Endothelial cell (in vitro differentiated cells): ENCODE results near the gene LPCAT1. TPM values are rescaled to one million over a fixed set of nuclear protein-coding genes. Genes with fewer than 3 reads are reported as not detected.

Experiments
- DNase-seq: peaks from one replicate; pipeline ENCODE4 v3.0.0; 2021; ENCODE audit warnings: low spot score
- H3K27ac Mint-ChIP-seq: one replicate; pipeline ENCODE4 v1.8.0; 2021; ENCODE audit warnings: mixed read lengths, inconsistent platforms; ENCODE audit not compliant: unreplicated experiment
- H3K27me3 Mint-ChIP-seq: one replicate; pipeline ENCODE4 v1.8.0; 2021; ENCODE audit warnings: mild to moderate bottlenecking, moderate library complexity, mixed read lengths, inconsistent platforms; ENCODE audit not compliant: unreplicated experiment
- H3K36me3 Mint-ChIP-seq: one replicate; pipeline ENCODE4 v1.8.0; 2021; ENCODE audit warnings: mild to moderate bottlenecking, low read depth, mixed read lengths, inconsistent platforms; ENCODE audit not compliant: unreplicated experiment
- H3K4me1 Mint-ChIP-seq: one replicate; pipeline ENCODE4 v1.8.0; 2021; ENCODE audit warnings: mild to moderate bottlenecking, mixed read lengths, inconsistent platforms; ENCODE audit not compliant: unreplicated experiment
- H3K4me3 Mint-ChIP-seq: one replicate; pipeline ENCODE4 v1.8.0; 2021; ENCODE audit warnings: mild to moderate bottlenecking, mixed read lengths, inconsistent platforms; ENCODE audit not compliant: unreplicated experiment
- H3K9me3 Mint-ChIP-seq: one replicate; pipeline ENCODE4 v1.8.0; 2021; ENCODE audit warnings: mixed read lengths, inconsistent platforms; ENCODE audit not compliant: unreplicated experiment
- CTCF ChIP-seq: fragments of 200-600 bp; sonication (generic); IDR thresholded peaks from one replicate; pipeline ENCODE4 v1.5.0; 2021; ENCODE audit warnings: antibody characterized with exemption; ENCODE audit not compliant: unreplicated experiment
- total RNA-seq: library from RNA; stranded (reverse); fragmentation: NEBNext Ultra II Directional; extraction: Animal tissue kit (Norgen Biotek cat#: 25700); gene quantifications from one replicate; pipeline ENCODE4 v1.2.1, GENCODE V29; 2021; ENCODE audit not compliant: unreplicated experiment

LPCAT1 gene
- total RNA-seq, 1 donor from 2014 or later = 81.3 TPM

- Mint-ChIP-seq H3K9me3 (no peaks in the 10 kb centered on the region), H3K27me3 (peaks cover 9% of the 10 kb centered on the region), H3K36me3 (peaks cover 17% of the 10 kb centered on the region), H3K4me1 (peaks cover 7% of the 10 kb centered on the region), H3K27ac (peak overlapping the region; percentile 48), H3K4me3 (no peak overlapping the region)
- TF ChIP-seq CTCF = no peak
- DNase-seq = no peak
These were observed 15.7 kb downstream of the LPCAT1 start for GRCh38 chr5:1507961-1508658.

- peaks cover 7% of the 10 kb centered on the region for H3K4me1 Mint-ChIP-seq
- TF ChIP-seq CTCF = no peak
- H3K4me3 Mint-ChIP-seq = no peak overlapping the region
- no peaks in the 10 kb centered on the region for H3K9me3 Mint-ChIP-seq
- peak overlapping the region; percentile 48 for H3K27ac Mint-ChIP-seq
- H3K27me3 Mint-ChIP-seq = peaks cover 9% of the 10 kb centered on the region
- no peak for DNase-seq
- peaks cover 17% of the 10 kb centered on the region for H3K36me3 Mint-ChIP-seq
These were observed 16.3 kb downstream of the LPCAT1 start for GRCh38 chr5:1507457-1507856.

GRCh38 chr5:1507014-1507375, 16.8 kb downstream of the LPCAT1 start:
- H3K9me3 Mint-ChIP-seq = no peaks in the 10 kb centered on the region
- TF ChIP-seq CTCF = no peak
- H3K27ac Mint-ChIP-seq = no peak overlapping the region
- H3K36me3 Mint-ChIP-seq = peaks cover 17% of the 10 kb centered on the region
- no peak for DNase-seq
- H3K4me1 Mint-ChIP-seq = peaks cover 8% of the 10 kb centered on the region
- H3K4me3 Mint-ChIP-seq = no peak overlapping the region
- H3K27me3 Mint-ChIP-seq = peaks cover 9% of the 10 kb centered on the region

GRCh38 chr5:1506242-1507013, 17.3 kb downstream of the LPCAT1 start:
- peaks cover 9% of the 10 kb centered on the region for H3K4me1 Mint-ChIP-seq
- H3K27me3 Mint-ChIP-seq = peaks cover 9% of the 10 kb centered on the region
- peaks cover 17% of the 10 kb centered on the region for H3K36me3 Mint-ChIP-seq
- H3K4me3 Mint-ChIP-seq = no peak overlapping the region
- H3K9me3 Mint-ChIP-seq = no peaks in the 10 kb centered on the region
- TF ChIP-seq CTCF = no peak
- no peak overlapping the region for H3K27ac Mint-ChIP-seq
- DNase-seq = no peak
